ENCODE measurements around the gene NME9.

DNA sequence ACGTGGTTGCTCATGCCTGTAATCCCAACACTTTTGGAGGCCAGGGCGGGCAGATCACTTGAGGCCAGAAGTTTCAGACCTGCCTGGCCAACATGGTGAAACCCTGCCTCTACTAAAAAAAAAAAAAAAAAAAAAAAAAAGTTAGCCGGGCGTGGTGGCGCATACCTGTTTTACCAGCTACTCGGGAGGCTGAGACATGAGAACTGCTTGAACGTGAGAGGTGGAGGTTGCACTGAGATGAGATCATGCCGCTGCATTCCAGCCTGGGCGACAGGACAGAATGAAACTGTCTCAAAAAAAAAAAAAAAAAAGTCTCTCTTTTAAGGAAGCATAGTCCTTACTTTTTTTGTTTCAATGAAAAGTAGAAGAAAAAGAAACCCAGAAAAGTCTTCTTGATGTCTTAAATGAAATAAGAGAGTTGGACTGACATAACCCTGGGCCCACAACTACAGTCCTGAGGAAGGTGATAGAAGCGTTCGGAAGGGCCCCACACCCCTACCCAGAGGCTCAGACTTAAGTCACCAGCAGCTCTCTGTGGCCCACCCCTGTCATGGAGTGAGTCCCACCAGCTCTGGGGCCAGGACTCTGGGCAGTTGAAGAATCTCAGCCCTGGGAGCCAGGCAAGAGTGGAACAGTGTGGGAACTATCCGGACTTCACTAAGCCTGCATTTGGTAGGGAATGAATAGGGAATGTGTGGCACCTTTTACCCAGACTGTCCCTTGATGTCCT lies 2.6 kb downstream of the NME9 start:
- TF ChIP-seq, protein P1, sequence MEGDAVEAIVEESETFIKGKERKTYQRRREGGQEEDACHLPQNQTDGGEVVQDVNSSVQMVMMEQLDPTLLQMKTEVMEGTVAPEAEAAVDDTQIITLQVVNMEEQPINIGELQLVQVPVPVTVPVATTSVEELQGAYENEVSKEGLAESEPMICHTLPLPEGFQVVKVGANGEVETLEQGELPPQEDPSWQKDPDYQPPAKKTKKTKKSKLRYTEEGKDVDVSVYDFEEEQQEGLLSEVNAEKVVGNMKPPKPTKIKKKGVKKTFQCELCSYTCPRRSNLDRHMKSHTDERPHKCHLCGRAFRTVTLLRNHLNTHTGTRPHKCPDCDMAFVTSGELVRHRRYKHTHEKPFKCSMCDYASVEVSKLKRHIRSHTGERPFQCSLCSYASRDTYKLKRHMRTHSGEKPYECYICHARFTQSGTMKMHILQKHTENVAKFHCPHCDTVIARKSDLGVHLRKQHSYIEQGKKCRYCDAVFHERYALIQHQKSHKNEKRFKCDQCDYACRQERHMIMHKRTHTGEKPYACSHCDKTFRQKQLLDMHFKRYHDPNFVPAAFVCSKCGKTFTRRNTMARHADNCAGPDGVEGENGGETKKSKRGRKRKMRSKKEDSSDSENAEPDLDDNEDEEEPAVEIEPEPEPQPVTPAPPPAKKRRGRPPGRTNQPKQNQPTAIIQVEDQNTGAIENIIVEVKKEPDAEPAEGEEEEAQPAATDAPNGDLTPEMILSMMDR (IDR thresholded peaks at IDR 0.05) = no peak
- no peak for TF ChIP-seq POLR2AphosphoS5 (IDR thresholded peaks at IDR 0.05; ENCODE audit: low read depth, low read length)
- no peak for TF ChIP-seq SIN3A (IDR thresholded peaks at IDR 0.05; ENCODE audit: borderline replicate concordance, insufficient read depth, low read depth, low read length)
- no peak for TF ChIP-seq TCF7L2 (IDR thresholded peaks at IDR 0.05; ENCODE audit: low read depth, low read length)

All from Panc1 (cell line).